Thyroid gland (tissue), 4 donors: ENCODE results near the gene DOCK2.

Source experiments
- POLR2A ChIP-seq, 2 donors: fragments of 450-650 bp; IDR thresholded peaks; one replicate each; pipeline ENCODE4 v1.6.1; 2017; ENCODE audit warnings: antibody characterized with exemption in 2 of 2, mild to moderate bottlenecking in 2 of 2, moderate library complexity in 1 of 2
- TF ChIP-seq, protein P1 (sequence below), 6 experiments: fragments of 200-600 bp in 3 of 6; fragments of 450-650 bp in 3 of 6; sonication (generic) in 3 of 6; IDR thresholded peaks; one replicate each; pipeline ENCODE4 v1.5.1; 2016 to 2019; ENCODE audit warnings: antibody characterized with exemption in 6 of 6, mild to moderate bottlenecking in 2 of 6, inconsistent platforms in 1 of 6, moderate library complexity in 1 of 6

DNA sequence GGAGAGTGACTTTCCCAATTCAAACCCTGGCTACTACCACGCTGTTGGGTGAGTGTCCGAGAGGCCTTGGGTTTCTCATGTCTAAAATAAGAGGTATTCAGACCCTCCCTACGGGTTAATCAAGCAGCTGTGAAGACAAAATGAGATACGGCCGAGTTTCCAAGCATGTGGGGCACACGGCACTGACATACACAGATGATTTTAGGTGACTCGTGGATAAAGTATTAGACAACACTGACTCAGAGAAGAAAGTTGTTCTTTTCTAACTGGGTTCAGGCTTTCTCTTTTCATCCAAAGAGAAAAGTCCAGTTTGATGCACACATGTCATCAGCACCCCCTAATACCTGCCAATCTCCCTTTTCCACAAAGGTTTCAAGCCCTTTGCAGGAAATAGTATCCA lies 484.2 kb downstream of the DOCK2 start:
- no peak for TF ChIP-seq POLR2A (IDR thresholded peaks at IDR 0.05)
- TF ChIP-seq, protein P1, sequence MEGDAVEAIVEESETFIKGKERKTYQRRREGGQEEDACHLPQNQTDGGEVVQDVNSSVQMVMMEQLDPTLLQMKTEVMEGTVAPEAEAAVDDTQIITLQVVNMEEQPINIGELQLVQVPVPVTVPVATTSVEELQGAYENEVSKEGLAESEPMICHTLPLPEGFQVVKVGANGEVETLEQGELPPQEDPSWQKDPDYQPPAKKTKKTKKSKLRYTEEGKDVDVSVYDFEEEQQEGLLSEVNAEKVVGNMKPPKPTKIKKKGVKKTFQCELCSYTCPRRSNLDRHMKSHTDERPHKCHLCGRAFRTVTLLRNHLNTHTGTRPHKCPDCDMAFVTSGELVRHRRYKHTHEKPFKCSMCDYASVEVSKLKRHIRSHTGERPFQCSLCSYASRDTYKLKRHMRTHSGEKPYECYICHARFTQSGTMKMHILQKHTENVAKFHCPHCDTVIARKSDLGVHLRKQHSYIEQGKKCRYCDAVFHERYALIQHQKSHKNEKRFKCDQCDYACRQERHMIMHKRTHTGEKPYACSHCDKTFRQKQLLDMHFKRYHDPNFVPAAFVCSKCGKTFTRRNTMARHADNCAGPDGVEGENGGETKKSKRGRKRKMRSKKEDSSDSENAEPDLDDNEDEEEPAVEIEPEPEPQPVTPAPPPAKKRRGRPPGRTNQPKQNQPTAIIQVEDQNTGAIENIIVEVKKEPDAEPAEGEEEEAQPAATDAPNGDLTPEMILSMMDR (IDR thresholded peaks at IDR 0.05), result no peak
